Type B pancreatic cell (in vitro differentiated cells): Measurements from ENCODE around the gene FAM169A. TPM values are rescaled to one million over a fixed set of nuclear protein-coding genes. Genes with fewer than 3 reads are reported as not detected.

ENCODE experiments used
- DNase-seq: peaks from one replicate; pipeline ENCODE4 v3.0.0; 2021; ENCODE audit warnings: mixed read lengths; ENCODE audit not compliant: unreplicated experiment; ENCODE audit errors: extremely low spot score
- H3K27ac Mint-ChIP-seq: 2 replicates; pipeline ENCODE4 v1.8.0; 2021; ENCODE audit warnings: mild to moderate bottlenecking, mixed read lengths
- H3K27me3 Mint-ChIP-seq: 2 replicates; pipeline ENCODE4 v1.8.0; 2021; ENCODE audit warnings: mixed read lengths
- H3K36me3 Mint-ChIP-seq: 2 replicates; pipeline ENCODE4 v1.8.0; 2021; ENCODE audit warnings: mixed read lengths
- H3K4me1 Mint-ChIP-seq: one replicate; pipeline ENCODE4 v1.8.0; 2021; ENCODE audit warnings: mixed read lengths; ENCODE audit not compliant: unreplicated experiment
- H3K4me3 Mint-ChIP-seq: 2 replicates; pipeline ENCODE4 v1.8.0; 2021; ENCODE audit warnings: mild to moderate bottlenecking, mixed read lengths
- H3K9me3 Mint-ChIP-seq: 2 replicates; pipeline ENCODE4 v1.8.0; 2021; ENCODE audit warnings: mixed read lengths
- total RNA-seq: library from RNA; stranded (reverse); gene quantifications from 2 replicates; pipeline ENCODE4 v1.2.1, GENCODE V29; 2021; ENCODE audit warnings: low replicate concordance
- TF ChIP-seq, protein P1 (sequence below): fragments of 200-600 bp; sonication (generic); conservative IDR thresholded peaks from 2 replicates; pipeline ENCODE4 v1.5.0; 2021; ENCODE audit warnings: antibody characterized with exemption, mild to moderate bottlenecking

Gene FAM169A
- total RNA-seq, 1 donor from 2014 or later: 14.5 TPM

DNA sequence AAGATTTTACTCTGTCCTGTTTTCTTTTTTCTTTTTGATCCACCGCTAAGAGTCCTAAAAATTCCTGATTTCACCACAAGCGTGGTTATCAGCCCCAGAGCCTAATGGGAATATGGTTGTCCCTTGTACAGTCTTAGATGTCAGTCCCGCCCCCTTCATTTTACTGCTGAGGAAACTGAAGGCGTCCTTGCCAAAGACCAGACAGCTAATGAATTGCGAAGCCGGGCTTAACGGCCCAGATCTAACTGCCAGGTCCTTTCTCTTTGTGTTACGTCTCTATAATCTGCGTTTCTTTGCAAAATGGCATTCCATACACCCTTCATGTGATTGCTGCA lies 98.6 kb downstream of the FAM169A start:
- no peak for DNase-seq
- TF ChIP-seq, protein P1, sequence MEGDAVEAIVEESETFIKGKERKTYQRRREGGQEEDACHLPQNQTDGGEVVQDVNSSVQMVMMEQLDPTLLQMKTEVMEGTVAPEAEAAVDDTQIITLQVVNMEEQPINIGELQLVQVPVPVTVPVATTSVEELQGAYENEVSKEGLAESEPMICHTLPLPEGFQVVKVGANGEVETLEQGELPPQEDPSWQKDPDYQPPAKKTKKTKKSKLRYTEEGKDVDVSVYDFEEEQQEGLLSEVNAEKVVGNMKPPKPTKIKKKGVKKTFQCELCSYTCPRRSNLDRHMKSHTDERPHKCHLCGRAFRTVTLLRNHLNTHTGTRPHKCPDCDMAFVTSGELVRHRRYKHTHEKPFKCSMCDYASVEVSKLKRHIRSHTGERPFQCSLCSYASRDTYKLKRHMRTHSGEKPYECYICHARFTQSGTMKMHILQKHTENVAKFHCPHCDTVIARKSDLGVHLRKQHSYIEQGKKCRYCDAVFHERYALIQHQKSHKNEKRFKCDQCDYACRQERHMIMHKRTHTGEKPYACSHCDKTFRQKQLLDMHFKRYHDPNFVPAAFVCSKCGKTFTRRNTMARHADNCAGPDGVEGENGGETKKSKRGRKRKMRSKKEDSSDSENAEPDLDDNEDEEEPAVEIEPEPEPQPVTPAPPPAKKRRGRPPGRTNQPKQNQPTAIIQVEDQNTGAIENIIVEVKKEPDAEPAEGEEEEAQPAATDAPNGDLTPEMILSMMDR: no peak
- Mint-ChIP-seq H3K4me1 (peaks cover 12% of the 10 kb centered on the region), H3K36me3 (peaks cover 14% of the 10 kb centered on the region), H3K27ac (peak overlapping the region; percentile 91), H3K27me3 (no peaks in the 10 kb centered on the region), H3K9me3 (no peaks in the 10 kb centered on the region), H3K4me3 (peak overlapping the region; percentile 100)

DNA sequence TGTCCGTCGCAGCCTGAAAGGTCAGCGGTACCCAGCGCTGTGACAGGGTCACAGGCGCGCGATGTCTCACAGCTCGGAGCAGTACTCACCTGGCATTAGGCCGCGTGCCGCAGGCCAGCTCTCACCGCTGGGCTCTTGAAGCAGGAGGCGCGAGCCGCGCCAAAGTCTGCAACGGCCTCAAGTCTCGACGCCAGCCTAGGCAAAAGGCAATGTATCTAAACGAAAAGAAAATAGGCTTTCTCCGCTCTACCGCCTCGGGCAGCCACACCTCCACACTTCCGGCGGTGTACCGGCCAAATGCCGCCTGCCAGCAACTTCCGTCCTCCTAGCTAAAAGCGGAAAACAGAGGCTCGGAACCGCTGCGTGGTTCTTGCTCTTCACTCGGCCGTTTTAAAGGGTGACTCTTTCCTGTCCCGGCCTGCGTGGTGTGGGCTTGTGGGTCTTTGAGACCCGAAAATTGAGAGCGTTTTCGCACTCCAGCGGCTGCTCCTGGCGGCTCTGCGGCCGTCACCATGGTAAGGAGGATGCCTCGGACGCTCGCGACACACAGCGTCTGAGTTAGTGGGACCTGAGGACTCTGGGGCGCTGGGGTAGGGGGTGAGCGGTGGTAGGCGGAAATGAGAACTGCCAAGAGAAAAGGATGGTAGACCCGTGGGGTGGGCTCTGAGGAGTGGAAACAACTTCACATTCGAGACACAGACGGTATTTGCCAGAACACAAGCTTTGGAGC lies 99.2 kb downstream of the FAM169A start, which contains the start of the genes GFM2 and NSA2:
Gene GFM2, minus strand, starts transcription at position 269 of the 730 bp plus-strand sequence. CDS start 3,375 bp downstream, outside the sequence.
Gene NSA2, plus strand, starts transcription at position 401 of the 730 bp plus-strand sequence. Its CDS starts 112 bp downstream, at position 513.
- Mint-ChIP-seq H3K4me1 (peaks cover 12% of the 10 kb centered on the region), H3K27ac (peak within 1 kb of the TSS; percentile 91)

DNA sequence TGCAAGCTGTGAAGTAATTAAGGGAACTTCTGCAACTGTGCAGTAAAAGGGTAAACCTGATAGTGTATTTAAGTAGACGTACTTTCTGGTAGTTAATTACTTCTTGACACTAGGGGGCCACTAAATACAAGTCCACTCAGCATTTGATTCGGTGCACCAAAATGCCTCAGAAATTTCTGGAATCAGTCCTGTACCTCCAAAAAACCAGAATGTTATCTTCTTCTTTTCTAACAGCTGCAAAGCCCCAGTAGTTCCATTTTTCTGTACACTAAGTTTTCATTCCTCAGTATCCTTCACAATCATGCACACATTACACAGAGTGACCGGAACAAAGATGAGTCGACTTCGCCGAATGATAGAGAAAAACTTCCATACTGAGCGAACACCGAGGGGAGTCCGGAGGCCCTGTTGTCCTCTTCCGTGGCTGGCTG lies 99.8 kb downstream of the FAM169A start:
- Mint-ChIP-seq H3K4me3 (peak overlapping the region; percentile 100), H3K36me3 (peaks cover 14% of the 10 kb centered on the region), H3K27me3 (no peaks in the 10 kb centered on the region), H3K27ac (peak overlapping the region; percentile 91), H3K4me1 (peaks cover 12% of the 10 kb centered on the region), H3K9me3 (no peaks in the 10 kb centered on the region)
- DNase-seq: no peak
- TF ChIP-seq, protein P1: peak; percentile 72

More for the DNA sequence above, 99.2 kb downstream of the FAM169A start, which contains the start of the genes GFM2 and NSA2:
- no peaks in the 10 kb centered on the region for H3K27me3 Mint-ChIP-seq
- TF ChIP-seq, protein P1: no peak
- peak; percentile 91 for DNase-seq
- H3K4me3 Mint-ChIP-seq: peak within 1 kb of the TSS; percentile 100
- peaks cover 14% of the 10 kb centered on the region for H3K36me3 Mint-ChIP-seq
- H3K9me3 Mint-ChIP-seq: no peaks in the 10 kb centered on the region

DNA sequence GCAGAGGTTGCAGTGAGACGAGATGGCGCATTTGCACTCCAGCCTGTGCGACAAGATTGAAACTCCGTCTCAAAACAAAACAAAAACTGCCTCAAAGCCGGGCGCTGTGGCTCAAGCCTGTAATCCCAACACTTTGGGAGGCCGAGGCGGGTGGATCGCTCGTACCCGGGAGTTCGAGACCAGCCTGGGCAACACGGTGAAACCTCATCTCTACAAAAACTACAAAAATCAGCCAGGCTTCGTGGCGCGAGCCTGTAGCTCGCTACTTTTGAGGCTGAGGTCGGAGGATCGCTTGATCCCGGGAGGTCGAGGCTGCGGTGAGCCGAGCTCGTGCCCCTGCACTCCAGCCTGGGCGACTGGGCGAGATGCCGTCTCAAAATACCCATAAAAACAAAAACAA lies 100.3 kb downstream of the FAM169A start:
- H3K4me1 Mint-ChIP-seq: peaks cover 12% of the 10 kb centered on the region
- no peaks in the 10 kb centered on the region for H3K27me3 Mint-ChIP-seq
- peak overlapping the region; percentile 100 for H3K4me3 Mint-ChIP-seq
- peaks cover 14% of the 10 kb centered on the region for H3K36me3 Mint-ChIP-seq
- TF ChIP-seq, protein P1: no peak
- peak overlapping the region; percentile 91 for H3K27ac Mint-ChIP-seq
- H3K9me3 Mint-ChIP-seq: no peaks in the 10 kb centered on the region
- DNase-seq: no peak

DNA sequence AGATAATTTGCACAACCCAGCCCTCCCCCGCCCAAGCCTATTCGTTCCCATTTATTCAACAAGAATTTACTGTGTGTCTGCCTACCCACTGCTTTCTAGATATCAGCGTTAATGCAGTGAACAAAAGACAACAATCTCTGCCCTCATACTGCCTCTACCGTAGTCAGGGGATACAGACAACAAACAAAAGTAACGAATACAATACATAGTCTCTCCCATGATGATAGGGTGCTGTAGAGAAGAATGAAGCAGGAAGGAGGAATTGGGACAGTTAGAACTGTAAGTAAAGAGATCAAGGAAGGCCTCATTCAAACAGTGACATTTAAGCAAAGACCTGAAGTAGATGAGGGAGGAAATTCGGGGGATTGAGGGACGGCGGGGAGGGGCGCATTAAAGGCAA lies 101.0 kb downstream of the FAM169A start:
- no peak for DNase-seq
- peak overlapping the region; percentile 100 for H3K4me3 Mint-ChIP-seq
- peaks cover 12% of the 10 kb centered on the region for H3K4me1 Mint-ChIP-seq
- H3K36me3 Mint-ChIP-seq: peaks cover 9% of the 10 kb centered on the region
- TF ChIP-seq, protein P1: no peak
- H3K27me3 Mint-ChIP-seq: no peaks in the 10 kb centered on the region
- peak overlapping the region; percentile 83 for H3K27ac Mint-ChIP-seq
- H3K9me3 Mint-ChIP-seq: no peaks in the 10 kb centered on the region
